ENCODE results near the gene RPE. TPM values are rescaled to one million over a fixed set of nuclear protein-coding genes. Genes with fewer than 3 reads are reported as not detected.

The RPE gene
- total RNA-seq, 4 donors from 2014 or later = 42.0 to 64.4 (median 51.4) TPM

- TF ChIP-seq CTCF (IDR thresholded peaks at IDR 0.05; ENCODE audit: low read depth) = no peak
These were observed 1.7 kb upstream of the RPE start for GRCh38 chr2:210000464-210001324.

DNA sequence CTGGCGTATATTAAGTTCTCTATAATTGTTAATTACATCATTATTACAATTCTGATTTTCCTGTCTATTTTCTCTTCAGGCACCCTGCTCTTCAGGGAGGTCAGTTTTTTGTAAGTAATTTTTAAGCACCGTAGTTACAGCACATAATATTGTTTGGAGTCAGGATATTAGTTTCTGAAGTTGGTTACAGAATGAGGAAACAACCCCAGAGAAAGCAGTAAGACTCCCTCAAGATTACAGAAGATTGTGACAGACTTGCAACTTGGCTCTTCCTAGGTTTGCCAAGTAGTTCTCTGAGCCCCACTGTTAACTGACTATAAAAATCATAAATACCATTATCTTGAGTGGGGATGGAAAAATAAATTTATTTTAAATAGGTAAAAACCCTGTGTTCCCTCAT, 921 bp downstream of the RPE start:
- TF ChIP-seq CTCF (IDR thresholded peaks at IDR 0.05; ENCODE audit: low read depth) = no peak

DNA sequence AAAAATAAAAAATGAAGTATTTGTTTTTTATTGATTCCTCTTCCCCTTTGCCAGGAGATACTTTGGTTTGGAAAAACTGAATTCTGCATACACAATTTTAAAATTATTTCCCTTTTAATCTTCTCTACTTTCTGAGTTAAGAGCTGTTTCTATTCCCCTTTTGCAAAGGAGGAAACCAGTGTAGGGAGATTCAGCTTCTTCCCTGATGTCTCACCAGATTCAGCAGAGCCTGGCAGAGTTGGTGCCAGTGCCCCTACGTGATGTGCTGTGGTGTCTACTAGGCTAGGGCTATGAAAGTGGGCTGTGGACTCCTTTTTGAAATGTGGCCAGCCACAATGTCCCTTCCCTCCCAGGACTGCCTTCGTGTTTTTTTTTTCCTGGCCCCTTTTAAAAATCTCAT, 2.4 kb downstream of the RPE start:
- TF ChIP-seq CTCF (IDR thresholded peaks at IDR 0.05; ENCODE audit: low read depth) = no peak

GRCh38 chr2:210007895-210008294, 5.5 kb downstream of the RPE start:
- no peak for TF ChIP-seq CTCF (IDR thresholded peaks at IDR 0.05; ENCODE audit: low read depth)

DNA sequence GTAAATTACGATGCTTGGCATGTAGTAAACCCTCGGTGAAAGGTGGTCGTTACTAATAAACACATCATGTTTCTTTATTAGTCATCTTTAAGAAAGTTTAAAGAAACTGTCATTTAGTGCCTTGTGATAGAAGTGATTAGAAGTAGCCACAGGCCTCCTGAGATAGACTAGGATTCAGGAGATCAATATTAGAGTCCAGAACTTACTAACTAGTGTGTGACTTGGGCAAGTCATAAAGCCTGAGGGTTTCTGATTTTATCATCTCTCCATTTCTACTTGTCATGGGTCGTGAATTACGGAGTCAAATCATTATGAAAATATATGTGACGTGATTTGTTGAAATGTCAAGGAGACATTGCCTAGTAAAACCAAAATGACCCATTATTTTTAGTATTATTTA, 6.7 kb downstream of the RPE start:
- TF ChIP-seq CTCF (IDR thresholded peaks at IDR 0.05; ENCODE audit: low read depth) = no peak

- no peak for TF ChIP-seq CTCF (IDR thresholded peaks at IDR 0.05; ENCODE audit: low read depth)
These were observed 7.5 kb downstream of the RPE start for GRCh38 chr2:210009896-210010295.

DNA sequence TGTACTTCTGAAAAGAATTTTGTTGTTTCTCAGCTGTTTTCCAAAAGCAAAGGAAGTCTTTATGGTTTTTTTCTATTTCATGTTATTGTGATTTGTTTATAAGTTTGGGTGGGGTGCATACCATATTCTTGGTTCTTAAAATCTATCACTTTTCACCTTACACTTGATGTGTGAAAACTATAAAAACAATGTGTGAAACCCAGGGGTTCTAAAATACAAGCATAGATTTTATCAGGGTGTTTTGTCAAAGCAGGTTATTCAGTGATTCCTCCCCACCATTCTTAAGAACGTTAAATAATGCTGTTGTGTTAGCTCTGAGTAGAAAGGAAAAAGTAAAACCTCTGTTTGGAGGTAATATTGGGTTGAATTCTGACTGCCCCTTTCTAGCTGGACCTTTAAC, 17.7 kb downstream of the RPE start:
- TF ChIP-seq CTCF (IDR thresholded peaks at IDR 0.05; ENCODE audit: low read depth) = no peak

All from subcutaneous adipose tissue (tissue), 4 donors.